ENCODE results near the gene ARPC5L.
A peak's percentile ranks its signal among the peaks of the same experiment; 100 is the strongest.

- TF ChIP-seq CTCF (IDR thresholded peaks at IDR 0.05; ENCODE audit: borderline replicate concordance, extremely low read depth, low read length, poor library complexity, severe bottlenecking) (peak; percentile 50), EZH2 (IDR thresholded peaks at IDR 0.05; ENCODE audit: borderline replicate concordance, low read depth, low read length, severe bottlenecking) (no peak)
Observed at GRCh38 chr9:124855944-124856765, 5.8 kb upstream of the ARPC5L start.

Data from DND-41 (cell line).